T-helper 22 cell (primary cell): ENCODE results near the gene CDR2L.
A peak's percentile ranks its signal among the peaks of the same experiment; 100 is the strongest.
"Not testable (repeated sequence)": the region's sequence is repeated elsewhere in the genome, so short reads cannot be mapped to it uniquely, and the experiment has no call there.

ENCODE experiments used
- DNase-seq: peaks from one replicate; pipeline ENCODE4 v3.0.0-alpha.2; 2020; ENCODE audit warnings: low read depth

The CDR2L gene

DNA sequence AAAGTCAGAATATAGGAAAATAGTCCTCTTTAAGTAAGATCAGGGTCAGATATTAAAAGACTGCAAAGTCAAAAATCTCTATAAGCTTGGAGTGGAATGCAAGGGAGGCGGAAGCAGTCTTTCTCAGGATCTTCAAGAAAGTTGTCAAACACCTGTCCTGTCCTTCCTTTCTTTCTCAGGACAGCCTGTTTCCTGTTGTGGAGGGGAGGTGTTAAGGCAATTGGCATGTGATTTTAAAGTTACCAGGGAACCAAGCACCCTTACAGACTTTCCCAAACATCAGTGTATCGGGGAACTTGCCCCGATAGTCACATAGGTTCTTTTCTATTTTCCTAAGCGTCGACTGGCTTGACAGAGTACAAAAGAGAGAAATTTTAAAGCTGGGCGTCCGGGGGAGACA lies 57.3 kb downstream of the CDR2L start:
- DNase-seq = no peak

DNA sequence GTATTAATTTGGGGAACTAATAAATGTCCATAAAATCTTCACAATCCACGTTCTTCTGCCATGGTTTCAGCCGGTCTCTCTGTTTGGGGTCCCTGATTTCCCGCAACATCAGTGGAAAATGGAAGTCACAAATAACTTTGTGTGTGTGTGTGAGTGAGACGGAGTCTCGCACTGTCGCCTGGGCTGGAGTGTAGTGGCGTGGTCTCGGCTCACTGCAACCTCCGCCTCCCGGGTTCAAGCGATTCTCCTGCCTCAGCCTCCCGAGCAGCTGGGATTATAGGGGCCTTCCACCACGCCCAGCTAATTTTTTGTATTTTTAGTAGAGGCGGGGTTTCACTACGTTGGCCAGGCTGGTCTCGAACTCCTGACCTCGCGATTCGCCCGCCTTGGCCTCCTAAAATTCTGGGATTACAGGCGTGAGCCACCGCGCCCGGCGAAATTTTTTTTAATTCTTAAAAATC lies 58.5 kb downstream of the CDR2L start:
- not testable (repeated sequence) for DNase-seq

DNA sequence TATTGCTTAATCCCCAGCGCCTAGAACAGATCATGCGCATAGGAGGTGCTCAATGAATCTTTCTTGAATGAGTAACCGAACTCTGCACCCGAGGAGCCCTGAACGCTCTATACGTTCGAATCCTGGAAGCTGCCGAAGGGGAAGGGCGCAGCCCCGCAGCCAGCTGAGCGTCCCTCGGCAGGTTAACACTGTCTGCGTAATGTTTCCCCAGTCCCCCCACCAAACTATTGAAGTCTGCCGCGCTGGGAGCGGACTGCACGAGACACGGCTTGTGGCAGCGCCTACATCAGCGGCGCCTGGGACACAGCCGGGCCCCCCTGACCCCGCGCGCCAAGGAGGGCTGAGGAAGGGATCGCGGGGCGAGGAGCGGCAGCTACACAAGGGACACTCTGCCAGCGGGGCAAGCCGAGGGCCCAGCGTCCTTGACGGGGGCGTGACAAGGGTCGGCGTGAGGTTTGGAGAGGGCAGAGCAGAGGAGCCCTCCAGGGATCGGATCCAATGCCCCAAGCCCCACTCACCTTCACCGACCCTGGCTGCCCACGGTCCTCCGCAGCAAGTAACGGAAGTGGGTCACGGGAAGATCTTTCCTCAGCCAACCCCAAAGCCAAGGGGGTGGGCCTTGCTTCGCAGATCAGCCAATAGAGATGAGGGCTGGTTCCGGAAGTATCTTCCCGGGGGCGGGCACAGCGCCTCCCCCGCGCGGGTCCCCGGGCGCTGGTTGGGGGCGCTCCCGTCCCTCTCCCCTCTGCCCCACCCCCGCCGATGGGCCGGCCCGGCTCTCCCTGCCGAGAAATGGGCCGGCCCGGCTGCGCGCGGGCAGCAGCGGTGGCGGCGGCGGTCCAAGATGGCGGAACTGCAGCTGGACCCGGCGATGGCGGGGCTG lies 59.2 kb downstream of the CDR2L start, which contains the start of the genes ATP5PD and KCTD2:
TSS of gene ATP5PD (minus strand) at position 563 of the 883 bp plus-strand sequence. CDS start 4,319 bp downstream, outside the sequence.
TSS of gene KCTD2 (plus strand) at position 819 of the 883 bp plus-strand sequence. CDS start at position 845, 26 bp downstream.
- peak; percentile 91 for DNase-seq

DNA sequence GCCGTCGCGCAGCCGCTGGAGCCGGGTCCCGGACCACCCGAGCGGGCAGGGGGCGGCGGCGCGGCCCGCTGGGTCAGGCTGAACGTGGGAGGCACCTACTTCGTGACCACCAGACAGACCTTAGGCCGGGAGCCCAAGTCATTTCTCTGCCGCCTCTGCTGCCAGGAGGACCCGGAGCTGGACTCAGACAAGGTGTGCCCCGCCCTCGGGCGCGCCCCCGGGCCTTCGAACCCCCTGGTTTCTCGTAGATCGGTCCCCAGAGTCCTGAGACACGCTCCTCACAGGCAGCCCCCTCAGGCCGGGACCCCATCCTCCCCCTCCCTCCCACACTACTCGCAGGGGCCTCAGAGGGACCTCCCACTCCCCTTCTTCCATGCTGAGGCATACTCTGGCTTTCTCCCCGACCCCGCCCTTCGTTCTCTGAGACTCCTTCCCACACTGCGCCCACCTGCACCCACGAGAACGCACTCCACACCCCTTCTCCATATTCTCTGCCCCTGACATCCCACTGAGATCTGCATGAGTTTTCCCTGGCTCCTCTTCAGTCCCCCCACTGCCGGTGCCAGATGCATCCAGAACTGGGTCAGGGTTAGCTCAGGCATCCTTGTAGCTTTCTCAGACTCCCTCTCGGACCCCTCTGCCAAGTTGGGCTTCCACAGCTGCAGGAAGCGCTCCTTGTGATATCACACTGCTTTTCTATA lies 60.1 kb downstream of the CDR2L start:
- no peak for DNase-seq

DNA sequence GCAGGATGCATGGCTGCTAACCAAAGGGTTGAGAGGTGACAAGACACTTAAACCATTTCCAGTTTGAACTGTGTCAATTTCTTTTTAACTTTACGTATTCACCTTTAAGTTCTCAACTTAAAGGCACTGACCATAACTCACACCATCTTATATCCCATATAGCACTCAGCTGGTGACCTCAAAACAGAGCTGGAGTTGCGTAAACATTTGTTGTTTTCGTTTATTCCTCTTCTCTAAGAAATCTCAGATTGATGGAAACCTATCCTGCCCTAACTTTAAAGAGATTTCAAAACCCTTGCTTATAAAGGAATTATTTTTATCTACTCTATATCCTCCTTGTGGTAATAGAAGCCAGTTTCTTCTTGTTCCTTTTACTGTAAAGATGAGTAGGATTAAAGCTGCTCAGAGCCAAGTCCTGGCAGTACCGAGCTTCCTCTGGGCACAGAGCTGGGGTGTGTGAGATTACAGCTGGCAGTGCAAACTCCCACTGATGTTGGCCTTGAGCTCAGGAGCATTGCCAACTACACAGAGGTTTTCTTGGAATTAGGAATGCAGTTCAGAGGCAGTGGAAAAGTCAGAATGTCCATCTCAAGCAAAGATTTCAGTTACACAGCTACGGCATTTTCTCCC lies 60.9 kb downstream of the CDR2L start:
- DNase-seq = no peak

DNA sequence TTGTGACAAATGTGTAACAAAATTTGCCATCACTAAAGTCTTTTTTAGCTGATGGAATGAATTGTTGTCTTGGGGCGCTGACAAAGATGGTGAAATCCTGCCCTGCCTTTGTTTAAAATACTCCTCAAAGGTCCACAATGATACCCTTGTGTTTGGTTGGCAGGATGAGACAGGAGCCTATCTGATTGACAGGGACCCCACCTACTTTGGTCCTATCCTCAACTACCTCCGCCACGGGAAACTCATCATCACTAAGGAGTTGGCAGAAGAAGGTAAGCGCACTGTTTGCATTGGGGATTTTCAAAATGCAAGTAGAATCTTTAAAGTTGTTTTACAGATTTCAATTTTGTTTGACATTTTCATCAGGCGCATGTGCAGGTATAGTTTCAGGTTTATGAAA lies 61.6 kb downstream of the CDR2L start:
- no peak for DNase-seq

DNA sequence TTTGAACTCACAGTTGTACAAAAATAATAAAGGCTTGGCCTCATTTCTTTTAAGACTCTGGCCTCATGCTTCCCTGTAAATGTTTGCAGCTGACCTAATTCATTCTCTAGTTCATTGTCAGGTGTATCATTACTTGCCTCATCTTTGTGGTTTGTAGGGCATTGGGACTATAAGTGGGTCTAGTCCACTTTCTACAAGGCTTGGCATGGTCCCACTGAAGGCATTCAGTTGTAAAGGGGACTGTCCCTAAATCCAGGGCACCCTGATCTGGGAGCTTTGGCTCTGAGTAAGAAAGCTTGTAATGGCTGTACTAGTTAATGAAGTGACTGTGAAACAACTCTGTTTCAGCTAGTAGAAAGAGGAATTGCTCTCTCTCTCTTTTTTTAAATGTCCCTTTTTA lies 62.3 kb downstream of the CDR2L start:
- no peak for DNase-seq

DNA sequence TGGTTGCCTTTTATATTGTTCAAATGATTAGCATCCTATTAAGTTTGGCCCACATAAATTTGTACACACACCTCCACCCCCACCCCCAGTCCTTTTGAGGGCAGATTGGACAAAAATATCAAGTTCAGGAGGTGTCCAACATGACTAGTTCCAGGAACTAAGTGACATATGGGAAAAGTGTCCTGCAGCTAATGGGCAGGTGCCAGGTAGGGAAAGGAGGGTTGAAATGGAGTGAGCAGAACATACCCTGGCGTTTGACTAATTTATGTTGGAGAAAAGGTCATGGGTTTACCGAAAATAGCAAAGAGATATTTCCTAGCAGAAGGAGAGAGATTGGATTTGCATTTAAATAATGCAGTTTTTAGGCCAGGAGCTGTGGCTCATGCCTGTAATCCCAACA lies 64.5 kb downstream of the CDR2L start:
- no peak for DNase-seq
